HepG2 (cell line): ENCODE data around the gene STRN3. TPM values are rescaled to one million over a fixed set of nuclear protein-coding genes. Genes with fewer than 3 reads are reported as not detected.

Experiments
- ATAC-seq: fragments of 200-7000 bp; cut with Tn5 transposase; 3 replicates; pipeline ENCODE4 v1.9.1; 2020; ENCODE audit warnings: mild to moderate bottlenecking, moderate library complexity
- BruUV-seq: library from RNA; stranded (reverse); fragments of 400-500 nt; replicated peaks from 2 replicates; lab custom pipeline; 2021; lab: Mats Ljungman, UMichigan
- CTCF ChIA-PET: fragments of 300-600 bp; formaldehyde crosslinking; extraction: SDS; loops from one replicate; lab custom pipeline; 2021; ENCODE audit warnings: low total read pairs, inconsistent platforms, low intra/inter-chr PET ratio; lab: Yijun Ruan, JAX
- POLR2A ChIA-PET: fragments of 350-600 bp; sonication (Branson Sonifier 250); formaldehyde crosslinking; loops from one replicate; lab custom pipeline; 2020; ENCODE audit warnings: antibody characterized with exemption, inconsistent platforms; lab: Yijun Ruan, JAX
- DNase-seq: peaks from one replicate; pipeline ENCODE4 v3.0.0-alpha.2; 2015; ENCODE audit warnings: low spot score
- FAIRE-seq: peaks from 3 replicates; lab custom pipeline; 2011; peaks lifted over from hg19 to GRCh38; lab: Jason Lieb, UNC
- H2AFZ ChIP-seq: one replicate; pipeline ENCODE4 v1.6.1; 2011; ENCODE audit warnings: low read length, inconsistent platforms
- H3K27ac ChIP-seq: fragments of 300-600 bp; 3 replicates; pipeline ENCODE4 v1.8.0; 2011; ENCODE audit warnings: mixed run types, mild to moderate bottlenecking, mixed read lengths, low read length, inconsistent platforms; ENCODE audit not compliant: insufficient read depth; ENCODE audit errors: extremely low read length
- H3K27me3 ChIP-seq, 2 experiments: fragments of 200-600 bp in 1 of 2; 2 replicates in 1 of 2; 3 replicates in 1 of 2; pipeline versions ENCODE4 v1.6.0 to v1.8.0; 2011; ENCODE audit warnings: low read length in 2 of 2, mild to moderate bottlenecking in 2 of 2, moderate library complexity in 2 of 2, inconsistent platforms in 1 of 2; ENCODE audit not compliant: insufficient read depth in 2 of 2, control insufficient read depth in 1 of 2
- H3K36me3 ChIP-seq, 2 experiments: fragments of 200-600 bp in 1 of 2; replicated peaks in 1 of 2; 2 replicates in 1 of 2; 3 replicates in 1 of 2; pipeline versions ENCODE4 v1.5.1 to v1.8.0; 2011; ENCODE audit warnings: low read length in 2 of 2, inconsistent platforms in 1 of 2; ENCODE audit not compliant: insufficient read depth in 2 of 2, control insufficient read depth in 1 of 2
- H3K4me1 ChIP-seq: 2 replicates; pipeline ENCODE4 v1.5.1; 2012; ENCODE audit warnings: low read length, inconsistent platforms; ENCODE audit not compliant: insufficient read depth
- H3K4me2 ChIP-seq: 2 replicates; pipeline ENCODE4 v1.6.0; 2011; ENCODE audit warnings: low read depth, low read length, inconsistent platforms
- H3K4me3 ChIP-seq, 3 experiments: fragments of 200-600 bp in 1 of 3; sonication (generic), shearing (Covaris generic) in 1 of 3; replicated peaks in 1 of 3; 2 replicates each; pipeline ENCODE4 v1.5.1; 2011 to 2016; ENCODE audit warnings: low read length in 3 of 3, inconsistent platforms in 2 of 3, low read depth in 2 of 3, mild to moderate bottlenecking in 2 of 3, control low read depth in 1 of 3, mixed read lengths in 1 of 3; ENCODE audit not compliant: insufficient read depth in 1 of 3
- H3K79me2 ChIP-seq: one replicate; pipeline ENCODE4 v1.6.1; 2011; ENCODE audit warnings: low read length, inconsistent platforms; ENCODE audit not compliant: insufficient read depth
- H3K9ac ChIP-seq: 2 replicates; pipeline ENCODE4 v1.6.0; 2011; ENCODE audit warnings: mild to moderate bottlenecking, low read depth, low read length, inconsistent platforms; ENCODE audit not compliant: insufficient read depth
- H3K9me3 ChIP-seq: 2 replicates; pipeline ENCODE4 v1.5.1; 2012; ENCODE audit warnings: mild to moderate bottlenecking, low read length
- H4K20me1 ChIP-seq: 2 replicates; pipeline ENCODE4 v1.6.0; 2011; ENCODE audit warnings: inconsistent platforms, mild to moderate bottlenecking, low read length, moderate library complexity; ENCODE audit not compliant: insufficient read depth
- BRCA1 ChIP-seq: sonication (generic); formaldehyde crosslinking; IDR thresholded peaks from 2 replicates; pipeline ENCODE4 v1.4.0; 2020; ENCODE audit warnings: missing genetic modification reagents
- CREM ChIP-seq, 2 experiments: sonication (generic) in 1 of 2; formaldehyde crosslinking in 1 of 2; IDR thresholded peaks; 2 replicates each; pipeline versions ENCODE4 v1.4.0 to v1.6.1; 2016 to 2020; ENCODE audit warnings: antibody characterized with exemption in 1 of 2, mild to moderate bottlenecking in 1 of 2, missing genetic modification reagents in 1 of 2
- GATAD2A ChIP-seq: IDR thresholded peaks from 2 replicates; pipeline ENCODE4 v1.6.1; 2016
- KLF6 ChIP-seq: IDR thresholded peaks from 2 replicates; pipeline ENCODE4 v1.8.0; 2016; ENCODE audit warnings: missing biosample characterization, missing genetic modification reagents
- NR1H2 ChIP-seq: sonication (generic); formaldehyde crosslinking; IDR thresholded peaks from 2 replicates; pipeline ENCODE4 v1.8.1; 2022; ENCODE audit warnings: low read depth, missing genetic modification reagents, borderline replicate concordance
- NR2C2 ChIP-seq: sonication (generic); formaldehyde crosslinking; IDR thresholded peaks from 2 replicates; pipeline ENCODE4 v1.4.0; 2020; ENCODE audit warnings: missing genetic modification reagents, mild to moderate bottlenecking, moderate library complexity, borderline replicate concordance
- PAX8 ChIP-seq: sonication (generic); formaldehyde crosslinking; IDR thresholded peaks from 2 replicates; pipeline ENCODE4 v1.8.0; 2022; ENCODE audit warnings: mild to moderate bottlenecking, missing genetic modification reagents, borderline replicate concordance
- RXRB ChIP-seq: IDR thresholded peaks from 2 replicates; pipeline ENCODE4 v1.6.1; 2016; ENCODE audit warnings: borderline replicate concordance, missing genetic modification reagents, missing compliant biosample characterization
- SIN3B ChIP-seq: fragments of 150-350 bp; IDR thresholded peaks from 2 replicates; pipeline ENCODE4 v1.6.1; 2014; ENCODE audit warnings: low read length
- ZNF136 ChIP-seq: sonication (generic); formaldehyde crosslinking; IDR thresholded peaks from 2 replicates; pipeline ENCODE4 v1.8.1; 2022; ENCODE audit warnings: low read depth, mild to moderate bottlenecking, moderate library complexity, missing genetic modification reagents
- ZNF274 ChIP-seq: sonication (generic); formaldehyde crosslinking; IDR thresholded peaks from 2 replicates; pipeline ENCODE4 v1.5.1; 2020; ENCODE audit warnings: mild to moderate bottlenecking, missing genetic modification reagents
- ZNF530 ChIP-seq: sonication (generic); formaldehyde crosslinking; IDR thresholded peaks from 2 replicates; pipeline ENCODE4 v1.5.0; 2020; ENCODE audit warnings: low read depth, mild to moderate bottlenecking, missing genetic modification reagents
- ZNF713 ChIP-seq: sonication (generic); formaldehyde crosslinking; IDR thresholded peaks from 2 replicates; pipeline ENCODE4 v1.4.0; 2020; ENCODE audit warnings: mild to moderate bottlenecking, missing genetic modification reagents
- ZNF891 ChIP-seq: sonication (generic); formaldehyde crosslinking; IDR thresholded peaks from 2 replicates; pipeline ENCODE4 v1.5.0; 2020; ENCODE audit warnings: mild to moderate bottlenecking, missing genetic modification reagents
- WGBS: methylation state at CpG from one replicate; pipeline ENCODE4 v1.1.6; 2017; ENCODE audit warnings: low lambda C conversion rate; 5-methylcytosine and 5-hydroxymethylcytosine counted together
- in situ Hi-C: cut with HindIII; loops from 2 replicates; pipeline ENCODE4 v1.10.0; 2017; ENCODE audit warnings: low pct_unique_long_range_greater_than_20kb; ENCODE audit not compliant: extremely low pct_ligation_motif_present
- intact Hi-C: fragments of 100-400 bp; cut with micrococcal nuclease; formaldehyde crosslinking; loops from one replicate; pipeline ENCODE4 v1.10.0; 2022; ENCODE audit not compliant: unreplicated experiment
- polyA plus RNA-seq, 8 experiments: library from polyadenylated mRNA; depleted of rRNA in 3 of 8; stranded (reverse) in 7 of 8; unstranded in 1 of 8; fragments of >200 nt; fragmentation: Illumina TruSeq in 4 of 8; extraction: Trizol in 4 of 8; gene quantifications; 2 replicates each; pipeline versions ENCODE4 v1.2.1 to v1.2.3, GENCODE V29; 2011 to 2016; ENCODE audit warnings: low read depth in 4 of 8, missing spikeins in 1 of 8, mixed read lengths in 1 of 8; ENCODE audit not compliant: insufficient read depth in 1 of 8
- total RNA-seq, 5 experiments: library from RNA; depleted of rRNA; stranded (reverse); fragments of >200 nt; fragmentation: Illumina TruSeq; extraction: Trizol; gene quantifications; 2 replicates each; pipeline ENCODE4 v1.2.3, GENCODE V29; 2016; ENCODE audit warnings: low read depth in 1 of 5
- TF ChIP-seq, protein P1 (sequence below): IDR thresholded peaks from 2 replicates; pipeline ENCODE4 v1.6.1; 2018; ENCODE audit warnings: missing genetic modification reagents, mild to moderate bottlenecking, missing compliant biosample characterization
- TF ChIP-seq, protein P2 (sequence below): sonication (generic); formaldehyde crosslinking; IDR thresholded peaks from 2 replicates; pipeline ENCODE4 v1.4.0; 2020; ENCODE audit warnings: low read depth, missing genetic modification reagents
- TF ChIP-seq, protein P3 (sequence below): sonication (generic); formaldehyde crosslinking; IDR thresholded peaks from 2 replicates; pipeline ENCODE4 v1.8.1; 2023; ENCODE audit warnings: missing genetic modification reagents, mild to moderate bottlenecking, borderline replicate concordance

The STRN3 gene
- total and polyA plus RNA-seq, 2 of the 13 experiments (the other 11 are each of a cell fraction or from before 2014, with no cell fraction given) = 49.4 to 123 TPM

DNA sequence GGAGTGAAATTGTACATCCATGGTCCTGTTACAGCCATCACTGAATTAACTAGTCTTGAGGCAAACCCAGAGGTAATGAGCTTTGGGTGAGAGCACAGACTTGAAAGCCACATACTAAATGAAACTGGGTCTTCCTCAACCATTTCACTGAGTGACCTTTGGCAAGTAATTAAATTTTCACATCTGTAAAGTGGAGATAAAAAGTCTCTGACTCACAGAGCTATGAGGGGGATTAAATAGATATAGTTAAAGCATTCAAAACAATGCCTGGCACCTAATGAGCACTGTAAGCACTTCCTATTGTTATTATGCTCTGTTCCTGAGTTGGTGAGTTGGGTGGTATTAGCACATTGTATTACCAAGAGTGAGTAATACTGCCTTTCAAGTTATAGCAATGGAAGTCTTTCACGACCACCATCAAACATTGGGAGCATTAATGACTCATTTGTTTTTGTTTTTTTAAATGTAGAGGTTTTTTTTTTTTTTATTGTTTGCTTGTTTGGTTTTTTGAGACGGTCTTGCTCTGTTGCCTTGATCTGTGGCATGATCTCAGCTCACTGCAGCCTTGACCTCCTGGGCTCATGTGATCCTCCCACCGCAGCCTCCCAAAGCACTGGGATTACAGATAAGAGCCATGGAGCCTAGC, 12.5 kb upstream of the STRN3 start (continued):
- TF ChIP-seq RXRB (CRISPR knock-in tag) = peak; percentile 40; the same call in 1 of the 2 replicates
- TF ChIP-seq NR2C2 (CRISPR knock-in tag) = peak; percentile 33; the same call in 1 of the 2 replicates
- TF ChIP-seq BRCA1 (CRISPR knock-in tag) = 0 out of 2 replicates have a peak, but pooled peaks have one; percentile 6
- no peak for TF ChIP-seq SIN3B
- TF ChIP-seq, protein P1, sequence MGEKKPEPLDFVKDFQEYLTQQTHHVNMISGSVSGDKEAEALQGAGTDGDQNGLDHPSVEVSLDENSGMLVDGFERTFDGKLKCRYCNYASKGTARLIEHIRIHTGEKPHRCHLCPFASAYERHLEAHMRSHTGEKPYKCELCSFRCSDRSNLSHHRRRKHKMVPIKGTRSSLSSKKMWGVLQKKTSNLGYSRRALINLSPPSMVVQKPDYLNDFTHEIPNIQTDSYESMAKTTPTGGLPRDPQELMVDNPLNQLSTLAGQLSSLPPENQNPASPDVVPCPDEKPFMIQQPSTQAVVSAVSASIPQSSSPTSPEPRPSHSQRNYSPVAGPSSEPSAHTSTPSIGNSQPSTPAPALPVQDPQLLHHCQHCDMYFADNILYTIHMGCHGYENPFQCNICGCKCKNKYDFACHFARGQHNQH (CRISPR knock-in tag) = peak; percentile 56
- TF ChIP-seq ZNF891 (CRISPR knock-in tag) = no peak
- TF ChIP-seq GATAD2A (CRISPR knock-in tag) = peak; percentile 56
- TF ChIP-seq ZNF274 (CRISPR knock-in tag) = no peak
- no peak for TF ChIP-seq NR1H2 (CRISPR knock-in tag)

DNA sequence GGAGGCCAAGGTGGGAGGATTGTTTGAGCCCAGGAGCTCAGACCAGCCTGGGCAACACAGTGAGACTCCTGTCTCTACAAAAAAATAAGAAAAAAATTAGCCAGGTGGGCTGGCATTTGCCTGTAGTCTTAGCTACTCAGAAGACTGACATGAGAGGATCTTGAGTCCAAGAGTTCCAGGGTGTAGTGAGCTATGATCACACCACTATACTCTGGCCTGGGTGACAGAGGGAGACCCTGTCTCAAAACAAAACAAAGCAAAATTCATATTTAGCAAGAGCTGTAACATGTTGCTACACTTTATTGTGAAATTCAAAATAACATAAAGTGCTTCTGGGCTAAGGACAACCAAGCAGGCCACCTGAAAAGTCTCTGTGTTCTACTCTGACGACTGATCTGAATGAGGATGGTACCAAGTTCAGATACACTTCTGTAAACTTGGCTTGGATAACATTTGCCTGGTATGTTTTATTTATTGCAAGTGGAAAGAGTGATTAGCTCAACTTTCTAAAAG, 11.6 kb upstream of the STRN3 start:
- no peaks in the 10 kb centered on the region for H4K20me1 ChIP-seq
- in situ Hi-C loops (no loop called here), intact Hi-C loops (loop anchor here (1.0 kb wide), 1 partner anchor 45 kb away; no protein-coding TSS in a partner anchor)
- no peaks in the 10 kb centered on the region for H3K9me3 ChIP-seq
- ATAC-seq (peak; percentile 52), DNase-seq (peak; percentile 85), FAIRE-seq (no peak)
- BruUV-seq = no TSS peak
- H3K4me2 ChIP-seq = peak overlapping the region; percentile 37; the same call in 1 of the 2 replicates
- H3K27ac ChIP-seq = peak overlapping the region; percentile 48
- peaks cover 47% of the 10 kb centered on the region for H3K4me1 ChIP-seq
- H3K36me3 ChIP-seq = no peaks in the 10 kb centered on the region
- no peaks in the 10 kb centered on the region for H3K27me3 ChIP-seq
- ChIA-PET CTCF (no interaction called here), POLR2A (interaction anchor here (0.7 to 5.3 kb wide), 5 partner anchors 9 to 383 kb away, joined by 3 to 126 read pairs (median 7); partner anchors contain the start of genes AP4S1, HEATR5A and STRN3)
- no peak overlapping the region; a peak in 1 of 6 replicates for H3K4me3 ChIP-seq
- H3K79me2 ChIP-seq = peaks cover 2% of the 10 kb centered on the region
- no peak overlapping the region for H3K9ac ChIP-seq
- H2AFZ ChIP-seq = no peak overlapping the region
- WGBS = 28% methylated on average over 1 of the region's 1 CpG
- TF ChIP-seq ZNF530 (CRISPR knock-in tag) = no peak
- no peak for TF ChIP-seq PAX8 (CRISPR knock-in tag)
- no peak for TF ChIP-seq SIN3B
- TF ChIP-seq KLF6 (CRISPR knock-in tag) = peak; percentile 73
- TF ChIP-seq CREM (IDR thresholded peaks at IDR 0.05) = peak; percentile 32; the same call in 1 of the 2 replicates
- TF ChIP-seq CREM (CRISPR knock-in tag; IDR thresholded peaks at IDR 0.05) = no peak
- TF ChIP-seq ZNF136 (CRISPR knock-in tag) = peak; percentile 77; the same call in 1 of the 2 replicates
- peak; percentile 97 for TF ChIP-seq GATAD2A (CRISPR knock-in tag)
- TF ChIP-seq, protein P2, sequence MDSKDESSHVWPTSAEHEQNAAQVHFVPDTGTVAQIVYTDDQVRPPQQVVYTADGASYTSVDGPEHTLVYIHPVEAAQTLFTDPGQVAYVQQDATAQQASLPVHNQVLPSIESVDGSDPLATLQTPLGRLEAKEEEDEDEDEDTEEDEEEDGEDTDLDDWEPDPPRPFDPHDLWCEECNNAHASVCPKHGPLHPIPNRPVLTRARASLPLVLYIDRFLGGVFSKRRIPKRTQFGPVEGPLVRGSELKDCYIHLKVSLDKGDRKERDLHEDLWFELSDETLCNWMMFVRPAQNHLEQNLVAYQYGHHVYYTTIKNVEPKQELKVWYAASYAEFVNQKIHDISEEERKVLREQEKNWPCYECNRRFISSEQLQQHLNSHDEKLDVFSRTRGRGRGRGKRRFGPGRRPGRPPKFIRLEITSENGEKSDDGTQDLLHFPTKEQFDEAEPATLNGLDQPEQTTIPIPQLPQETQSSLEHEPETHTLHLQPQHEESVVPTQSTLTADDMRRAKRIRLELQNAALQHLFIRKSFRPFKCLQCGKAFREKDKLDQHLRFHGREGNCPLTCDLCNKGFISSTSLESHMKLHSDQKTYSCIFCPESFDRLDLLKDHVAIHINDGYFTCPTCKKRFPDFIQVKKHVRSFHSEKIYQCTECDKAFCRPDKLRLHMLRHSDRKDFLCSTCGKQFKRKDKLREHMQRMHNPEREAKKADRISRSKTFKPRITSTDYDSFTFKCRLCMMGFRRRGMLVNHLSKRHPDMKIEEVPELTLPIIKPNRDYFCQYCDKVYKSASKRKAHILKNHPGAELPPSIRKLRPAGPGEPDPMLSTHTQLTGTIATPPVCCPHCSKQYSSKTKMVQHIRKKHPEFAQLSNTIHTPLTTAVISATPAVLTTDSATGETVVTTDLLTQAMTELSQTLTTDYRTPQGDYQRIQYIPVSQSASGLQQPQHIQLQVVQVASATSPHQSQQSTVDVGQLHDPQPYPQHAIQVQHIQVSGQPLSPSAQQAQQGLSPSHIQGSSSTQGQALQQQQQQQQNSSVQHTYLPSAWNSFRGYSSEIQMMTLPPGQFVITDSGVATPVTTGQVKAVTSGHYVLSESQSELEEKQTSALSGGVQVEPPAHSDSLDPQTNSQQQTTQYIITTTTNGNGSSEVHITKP = no peak
- TF ChIP-seq, protein P3, sequence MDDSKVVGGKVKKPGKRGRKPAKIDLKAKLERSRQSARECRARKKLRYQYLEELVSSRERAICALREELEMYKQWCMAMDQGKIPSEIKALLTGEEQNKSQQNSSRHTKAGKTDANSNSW = no peak
- TF ChIP-seq ZNF713 = no peak
